Astrocyte of the spinal cord (primary cell): ENCODE data around the gene KCNQ1.

Source experiments
- DNase-seq: peaks from one replicate; pipeline ENCODE4 v3.0.0; 2011; ENCODE audit warnings: low read depth, low spot score
- H3K4me3 ChIP-seq: 2 replicates; pipeline ENCODE4 v1.5.1; 2011; ENCODE audit warnings: low read depth, mild to moderate bottlenecking, low read length, moderate library complexity
- in situ Hi-C: cut with HindIII; loops from 2 replicates; pipeline ENCODE4 v1.10.0; 2017; ENCODE audit warnings: low sequenced_read_pairs
- TF ChIP-seq, protein P1 (sequence below): IDR thresholded peaks from 2 replicates; pipeline ENCODE4 v1.5.1; 2012; ENCODE audit warnings: low read depth, mild to moderate bottlenecking, low read length, inconsistent platforms

The KCNQ1 gene

GRCh38 chr11:2846056-2846455 is 401.2 kb downstream of the KCNQ1 start:
- in situ Hi-C loops, result no loop called here
- DNase-seq, result no peak
- TF ChIP-seq, protein P1, sequence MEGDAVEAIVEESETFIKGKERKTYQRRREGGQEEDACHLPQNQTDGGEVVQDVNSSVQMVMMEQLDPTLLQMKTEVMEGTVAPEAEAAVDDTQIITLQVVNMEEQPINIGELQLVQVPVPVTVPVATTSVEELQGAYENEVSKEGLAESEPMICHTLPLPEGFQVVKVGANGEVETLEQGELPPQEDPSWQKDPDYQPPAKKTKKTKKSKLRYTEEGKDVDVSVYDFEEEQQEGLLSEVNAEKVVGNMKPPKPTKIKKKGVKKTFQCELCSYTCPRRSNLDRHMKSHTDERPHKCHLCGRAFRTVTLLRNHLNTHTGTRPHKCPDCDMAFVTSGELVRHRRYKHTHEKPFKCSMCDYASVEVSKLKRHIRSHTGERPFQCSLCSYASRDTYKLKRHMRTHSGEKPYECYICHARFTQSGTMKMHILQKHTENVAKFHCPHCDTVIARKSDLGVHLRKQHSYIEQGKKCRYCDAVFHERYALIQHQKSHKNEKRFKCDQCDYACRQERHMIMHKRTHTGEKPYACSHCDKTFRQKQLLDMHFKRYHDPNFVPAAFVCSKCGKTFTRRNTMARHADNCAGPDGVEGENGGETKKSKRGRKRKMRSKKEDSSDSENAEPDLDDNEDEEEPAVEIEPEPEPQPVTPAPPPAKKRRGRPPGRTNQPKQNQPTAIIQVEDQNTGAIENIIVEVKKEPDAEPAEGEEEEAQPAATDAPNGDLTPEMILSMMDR, result no peak
- no peak overlapping the region for H3K4me3 ChIP-seq

GRCh38 chr11:2846470-2846869 is 401.7 kb downstream of the KCNQ1 start:
- in situ Hi-C loops, result no loop called here
- no peak for DNase-seq
- TF ChIP-seq, protein P1, result no peak
- no peak overlapping the region for H3K4me3 ChIP-seq

GRCh38 chr11:2847561-2847960 is 402.8 kb downstream of the KCNQ1 start:
- DNase-seq, result no peak
- in situ Hi-C loops, result no loop called here
- TF ChIP-seq, protein P1, result no peak
- no peak overlapping the region for H3K4me3 ChIP-seq

GRCh38 chr11:2848497-2848896 is 403.7 kb downstream of the KCNQ1 start:
- in situ Hi-C loops, result no loop called here
- DNase-seq, result no peak
- TF ChIP-seq, protein P1, result no peak
- no peak overlapping the region for H3K4me3 ChIP-seq

DNA sequence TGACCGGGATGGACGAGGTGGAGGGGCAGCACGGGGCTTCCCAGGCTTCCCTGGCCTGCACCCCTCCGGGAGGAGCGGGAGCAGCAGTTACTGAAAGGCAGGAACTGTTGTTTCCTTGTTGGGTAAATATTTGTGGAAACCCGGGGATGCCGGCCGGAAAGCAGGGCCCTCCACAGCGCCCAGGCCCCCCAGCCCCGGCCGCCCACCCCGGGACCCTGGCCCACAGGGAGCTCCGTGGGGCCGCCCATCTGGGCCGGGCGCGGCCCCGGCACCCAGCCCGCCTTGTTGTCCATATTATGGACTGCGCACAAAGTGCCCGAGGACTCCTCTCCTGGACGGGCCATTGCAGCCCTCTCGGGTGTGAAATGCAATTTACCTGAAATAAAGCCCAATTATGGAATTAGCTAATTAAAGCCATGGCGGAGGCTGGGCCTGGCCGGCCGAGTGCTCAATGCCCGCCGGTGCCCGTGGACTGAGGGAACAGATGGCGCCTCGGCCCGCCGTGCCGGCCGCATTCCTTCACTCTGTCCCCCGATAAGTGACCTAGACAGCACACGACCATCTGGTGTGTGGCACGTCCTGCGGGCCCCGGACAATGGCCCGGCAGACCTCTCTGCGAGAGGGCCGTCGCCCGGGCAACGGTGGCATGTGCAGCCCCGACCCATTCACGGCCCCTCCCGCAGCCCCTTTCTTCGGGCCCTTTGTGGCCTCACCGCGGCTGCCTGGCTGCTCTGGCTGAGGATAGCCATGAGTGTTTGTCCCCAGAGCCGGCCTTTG is 405.4 kb downstream of the KCNQ1 start:
- in situ Hi-C loops, result no loop called here
- TF ChIP-seq, protein P1, result no peak
- no peak overlapping the region for H3K4me3 ChIP-seq
- no peak for DNase-seq

DNA sequence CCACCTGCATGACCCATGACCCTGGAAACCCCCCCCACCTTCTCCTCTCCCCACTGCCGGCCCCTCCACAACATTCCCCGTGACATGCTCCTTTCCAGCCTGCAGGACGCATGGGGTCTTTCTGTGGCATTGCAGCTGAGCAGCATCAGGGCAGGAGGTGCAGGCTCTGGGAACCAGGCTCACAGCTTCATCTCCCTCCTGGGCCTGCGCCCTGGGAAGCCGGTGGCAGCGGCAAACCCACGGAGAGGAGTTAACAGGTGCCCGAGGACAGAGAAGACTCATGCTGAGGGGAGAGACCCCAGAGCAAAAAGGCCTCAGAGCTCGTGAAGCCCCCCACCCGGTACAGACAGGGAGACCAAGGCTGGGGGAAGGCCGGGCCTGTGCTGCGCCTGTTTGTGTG is 408.6 kb downstream of the KCNQ1 start:
- in situ Hi-C loops, result no loop called here
- no peak for DNase-seq
- TF ChIP-seq, protein P1, result no peak
- no peak overlapping the region for H3K4me3 ChIP-seq
